ENCODE results near the gene OPRM1.

- TF ChIP-seq POLR2AphosphoS5 (IDR thresholded peaks at IDR 0.05; ENCODE audit: low read depth): no peak
- no peak for TF ChIP-seq CTCF (IDR thresholded peaks at IDR 0.05; ENCODE audit: insufficient read depth, low read length)
Observed at GRCh38 chr6:153994004-153994403, 45.0 kb upstream of the OPRM1 start.

Data from HL-60 (cell line).